Body of pancreas (tissue), 4 donors: Measurements from ENCODE around the gene ADGRL3. TPM values are rescaled to one million over a fixed set of nuclear protein-coding genes. Genes with fewer than 3 reads are reported as not detected.
"Not testable (repeated sequence)": the region's sequence is repeated elsewhere in the genome, so short reads cannot be mapped to it uniquely, and the experiment has no call there.

Experiments used
- ATAC-seq: fragments of 150-250 bp; one replicate; pipeline ENCODE4 v1.9.1; 2016
- DNase-seq, 4 donors: peaks; one replicate each; pipeline ENCODE4 v3.0.0-alpha.2; 2019
- H3K27ac ChIP-seq, 4 donors: fragments of 200-600 bp; sonication (generic); 1 replicate in 3 of 4; 2 replicates in 1 of 4; pipeline versions ENCODE4 v1.5.1 to v1.6.1; 2016 to 2019; ENCODE audit warnings: mild to moderate bottlenecking in 1 of 4, mixed read lengths in 1 of 4, moderate library complexity in 1 of 4
- H3K27me3 ChIP-seq, 2 donors: fragments of 200-600 bp; sonication (generic); one replicate each; pipeline ENCODE4 v1.6.0; 2016; ENCODE audit warnings: mild to moderate bottlenecking in 1 of 2
- H3K36me3 ChIP-seq, 2 donors: fragments of 200-600 bp; sonication (generic); replicated peaks in 1 of 2; 2 replicates each; pipeline ENCODE4 v1.5.1; 2016; ENCODE audit warnings: low read depth in 2 of 2; ENCODE audit not compliant: insufficient read depth in 1 of 2
- H3K4me1 ChIP-seq: fragments of 200-600 bp; sonication (generic); one replicate; pipeline ENCODE4 v1.6.0; 2016
- H3K4me3 ChIP-seq, 2 donors: fragments of 200-600 bp; sonication (generic); 1 replicate in 1 of 2; 2 replicates in 1 of 2; pipeline ENCODE4 v1.5.1; 2016 to 2019
- H3K9me3 ChIP-seq, 3 donors: fragments of 200-600 bp; sonication (generic); 1 replicate in 2 of 3; 2 replicates in 1 of 3; pipeline ENCODE4 v1.5.1; 2016
- CTCF ChIP-seq, 7 experiments: fragments of 450-650 bp in 4 of 7; fragments of 200-600 bp in 3 of 7; sonication (generic) in 3 of 7; IDR thresholded peaks; one replicate each; pipeline ENCODE4 v1.5.1; 2016 to 2019; ENCODE audit warnings: antibody characterized with exemption in 7 of 7
- POLR2A ChIP-seq, 3 donors: fragments of 450-650 bp; IDR thresholded peaks; one replicate each; pipeline ENCODE4 v1.6.1; 2016; ENCODE audit warnings: antibody characterized with exemption in 3 of 3, mild to moderate bottlenecking in 2 of 3
- WGBS, 2 donors: methylation state at CpG; one replicate each; pipeline ENCODE4 v1.1.5; 2017; 5-methylcytosine and 5-hydroxymethylcytosine counted together
- intact Hi-C: fragments of 100-400 bp; cut with DNase I; formaldehyde crosslinking; loops from one replicate; pipeline ENCODE4 v1.15.1; 2023
- total RNA-seq, 2 donors: library from RNA; depleted of rRNA; stranded (reverse); fragments of >200 nt; gene quantifications; one replicate each; pipeline ENCODE4 v1.1.0, GENCODE V29; 2016

The ADGRL3 gene
- total RNA-seq, 2 donors from 2014 or later = 0.33 to 1.0 TPM

GRCh38 chr4:61501812-61502211 is 301.7 kb downstream of the ADGRL3 start:
- intact Hi-C loops = no loop called here
- H3K4me3 ChIP-seq = no peak overlapping the region
- TF ChIP-seq POLR2A (IDR thresholded peaks at IDR 0.05) = no peak
- no peaks in the 10 kb centered on the region for H3K27me3 ChIP-seq
- DNase-seq (no peak), ATAC-seq (no peak)
- H3K36me3 ChIP-seq = no peaks in the 10 kb centered on the region
- H3K27ac ChIP-seq = no peak overlapping the region
- 19 to 22% methylated on average over 1 of the region's 1 CpG for WGBS, 2 donors
- H3K4me1 ChIP-seq = no peaks in the 10 kb centered on the region
- no peaks in the 10 kb centered on the region for H3K9me3 ChIP-seq

- intact Hi-C loops = no loop called here
- ATAC-seq = no peak
- no peak for DNase-seq
- no peaks in the 10 kb centered on the region for H3K4me1 ChIP-seq
- WGBS, 2 donors = 32 to 46% methylated on average over 2 of the region's 2 CpGs
- no peak overlapping the region for H3K4me3 ChIP-seq
- no peaks in the 10 kb centered on the region for H3K36me3 ChIP-seq
- H3K27ac ChIP-seq = no peak overlapping the region
- H3K9me3 ChIP-seq = no peaks in the 10 kb centered on the region
- TF ChIP-seq CTCF (IDR thresholded peaks at IDR 0.05) (no peak), POLR2A (IDR thresholded peaks at IDR 0.05) (no peak)
- H3K27me3 ChIP-seq = no peaks in the 10 kb centered on the region
Measured at GRCh38 chr4:61505773-61506685, 305.9 kb downstream of the ADGRL3 start.

- intact Hi-C loops = no loop called here
- Histone ChIP-seq H3K9me3 (no peaks in the 10 kb centered on the region), H3K4me1 (no peaks in the 10 kb centered on the region), H3K4me3 (no peak overlapping the region), H3K27ac (no peak overlapping the region), H3K27me3 (no peaks in the 10 kb centered on the region), H3K36me3 (no peaks in the 10 kb centered on the region)
- ATAC-seq (no peak), DNase-seq (no peak)
- 18 to 27% methylated on average over 2 of the region's 2 CpGs for WGBS, 2 donors
- no peak for TF ChIP-seq CTCF (IDR thresholded peaks at IDR 0.05)
- no peak for TF ChIP-seq POLR2A (IDR thresholded peaks at IDR 0.05)
Measured at GRCh38 chr4:61507091-61507490, 307.0 kb downstream of the ADGRL3 start.

- ATAC-seq = not testable (repeated sequence)
Measured at GRCh38 chr4:61509721-61510241, 309.7 kb downstream of the ADGRL3 start.

GRCh38 chr4:61511716-61512488 is 311.8 kb downstream of the ADGRL3 start:
- intact Hi-C loops = no loop called here
- no peaks in the 10 kb centered on the region for H3K9me3 ChIP-seq
- DNase-seq = no peak
- no peaks in the 10 kb centered on the region for H3K36me3 ChIP-seq
- no peaks in the 10 kb centered on the region for H3K27me3 ChIP-seq
- H3K27ac ChIP-seq = no peak overlapping the region
- WGBS, 2 donors = 39 to 44% methylated on average over 2 of the region's 2 CpGs
- no peak overlapping the region for H3K4me3 ChIP-seq
- no peaks in the 10 kb centered on the region for H3K4me1 ChIP-seq
- no peak for ATAC-seq
- TF ChIP-seq POLR2A (IDR thresholded peaks at IDR 0.05) = no peak
- no peak for TF ChIP-seq CTCF (IDR thresholded peaks at IDR 0.05)

More at GRCh38 chr4:61509721-61510241, 309.7 kb downstream of the ADGRL3 start:
- H3K36me3 ChIP-seq, DNase-seq, intact Hi-C loops, H3K9me3 ChIP-seq, H3K4me1 ChIP-seq, H3K27ac ChIP-seq, H3K4me3 ChIP-seq, H3K27me3 ChIP-seq: not testable (repeated sequence)
- WGBS, 2 donors = 81 to 83% methylated on average over 3 of the region's 3 CpGs
